ENCODE results near the gene STAT5B. TPM values are rescaled to one million over a fixed set of nuclear protein-coding genes. Genes with fewer than 3 reads are reported as not detected.

Gene STAT5B
- total and polyA plus RNA-seq, 9 of the 15 experiments (the other 6 are each of a cell fraction or from before 2014, with no cell fraction given) = 20.8 to 176 (median 92.4) TPM

GRCh38 chr17:42322382-42323267, 46.4 kb upstream of the STAT5B start (continued):
- TF ChIP-seq E2F8 (IDR thresholded peaks at IDR 0.05; ENCODE audit: low read depth, partially characterized antibody) (peak; percentile 64), LARP7 (IDR thresholded peaks at IDR 0.05) (no peak), EP400 (IDR thresholded peaks at IDR 0.05) (peak; percentile 49), ZNF384 (IDR thresholded peaks at IDR 0.05; ENCODE audit: low read depth, low read length) (0 out of 2 replicates have a peak, but pooled peaks have one; percentile 47), STAT5A (IDR thresholded peaks at IDR 0.05; ENCODE audit: borderline replicate concordance, low read length) (no peak), ATF3 (IDR thresholded peaks at IDR 0.05) (no peak), ATF3 (CRISPR knock-in tag; conservative IDR thresholded peaks at IDR 0.05) (no peak), MED1 (CRISPR knock-in tag; IDR thresholded peaks at IDR 0.05; ENCODE audit: borderline replicate concordance) (no peak), HDAC3 (IDR thresholded peaks at IDR 0.05; ENCODE audit: borderline replicate concordance, partially characterized antibody) (peak; percentile 29), TCF3 (CRISPR knock-in tag; IDR thresholded peaks at IDR 0.05) (no peak), GTF3C2 (IDR thresholded peaks at IDR 0.05; ENCODE audit: borderline replicate concordance, extremely low read depth, insufficient read length) (no peak), SIN3B (IDR thresholded peaks at IDR 0.05; ENCODE audit: low read depth) (no peak), CEBPB (tag; IDR thresholded peaks at IDR 0.05) (no peak), PHF20 (IDR thresholded peaks at IDR 0.05; ENCODE audit: partially characterized antibody) (no peak), NR2C2 (CRISPR knock-in tag; IDR thresholded peaks at IDR 0.05) (no peak), NR2C2 (tag; IDR thresholded peaks at IDR 0.05) (no peak), ELK3 (CRISPR knock-in tag; IDR thresholded peaks at IDR 0.05) (no peak), MECOM (CRISPR knock-in tag; IDR thresholded peaks at IDR 0.05) (0 out of 2 replicates have a peak, but pooled peaks have one; percentile 26), USF1 (CRISPR knock-in tag; IDR thresholded peaks at IDR 0.05) (0 out of 2 replicates have a peak, but pooled peaks have one; percentile 15)

All from K562 (cell line).